BLaER1 treated with 17β-estradiol and CSF1 and Interleukin-3, amounts not matched to agents 10 nM and 100 nM (cell line): Measurements from ENCODE around the gene SH3GL3.

Source experiments
- H3K27ac ChIP-seq, 11 experiments: shearing (Covaris generic); formaldehyde crosslinking; 2 replicates each; pipeline ENCODE4 v1.8.1; 2022
- H3K27me3 ChIP-seq, 11 experiments: shearing (Covaris generic); formaldehyde crosslinking; 2 replicates each; pipeline ENCODE4 v1.8.1; 2022
- H3K36me3 ChIP-seq, 11 experiments: shearing (Covaris generic); formaldehyde crosslinking; 2 replicates each; pipeline ENCODE4 v1.8.1; 2022
- H3K4me1 ChIP-seq, 10 experiments: shearing (Covaris generic); formaldehyde crosslinking; 2 replicates each; pipeline ENCODE4 v1.8.1; 2022
- H3K4me2 ChIP-seq, 11 experiments: shearing (Covaris generic); formaldehyde crosslinking; 2 replicates each; pipeline ENCODE4 v1.8.1; 2022
- H3K4me3 ChIP-seq, 10 experiments: shearing (Covaris generic); formaldehyde crosslinking; 2 replicates each; pipeline ENCODE4 v1.8.1; 2022
- H3K9ac ChIP-seq, 11 experiments: shearing (Covaris generic); formaldehyde crosslinking; 2 replicates each; pipeline ENCODE4 v1.8.1; 2022
- H3K9me3 ChIP-seq, 11 experiments: shearing (Covaris generic); formaldehyde crosslinking; replicated peaks in 1 of 11; 2 replicates each; pipeline ENCODE4 v1.8.1; 2022
- H4K20me1 ChIP-seq, 11 experiments: shearing (Covaris generic); formaldehyde crosslinking; 2 replicates each; pipeline ENCODE4 v1.8.1; 2022
- Cebpa-rat ChIP-seq, 11 experiments: shearing (Covaris generic); IDR thresholded peaks; 2 replicates each; pipeline ENCODE4 v1.8.1; 2022

The SH3GL3 gene, protein sequence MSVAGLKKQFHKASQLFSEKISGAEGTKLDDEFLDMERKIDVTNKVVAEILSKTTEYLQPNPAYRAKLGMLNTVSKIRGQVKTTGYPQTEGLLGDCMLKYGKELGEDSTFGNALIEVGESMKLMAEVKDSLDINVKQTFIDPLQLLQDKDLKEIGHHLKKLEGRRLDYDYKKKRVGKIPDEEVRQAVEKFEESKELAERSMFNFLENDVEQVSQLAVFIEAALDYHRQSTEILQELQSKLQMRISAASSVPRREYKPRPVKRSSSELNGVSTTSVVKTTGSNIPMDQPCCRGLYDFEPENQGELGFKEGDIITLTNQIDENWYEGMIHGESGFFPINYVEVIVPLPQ

DNA sequence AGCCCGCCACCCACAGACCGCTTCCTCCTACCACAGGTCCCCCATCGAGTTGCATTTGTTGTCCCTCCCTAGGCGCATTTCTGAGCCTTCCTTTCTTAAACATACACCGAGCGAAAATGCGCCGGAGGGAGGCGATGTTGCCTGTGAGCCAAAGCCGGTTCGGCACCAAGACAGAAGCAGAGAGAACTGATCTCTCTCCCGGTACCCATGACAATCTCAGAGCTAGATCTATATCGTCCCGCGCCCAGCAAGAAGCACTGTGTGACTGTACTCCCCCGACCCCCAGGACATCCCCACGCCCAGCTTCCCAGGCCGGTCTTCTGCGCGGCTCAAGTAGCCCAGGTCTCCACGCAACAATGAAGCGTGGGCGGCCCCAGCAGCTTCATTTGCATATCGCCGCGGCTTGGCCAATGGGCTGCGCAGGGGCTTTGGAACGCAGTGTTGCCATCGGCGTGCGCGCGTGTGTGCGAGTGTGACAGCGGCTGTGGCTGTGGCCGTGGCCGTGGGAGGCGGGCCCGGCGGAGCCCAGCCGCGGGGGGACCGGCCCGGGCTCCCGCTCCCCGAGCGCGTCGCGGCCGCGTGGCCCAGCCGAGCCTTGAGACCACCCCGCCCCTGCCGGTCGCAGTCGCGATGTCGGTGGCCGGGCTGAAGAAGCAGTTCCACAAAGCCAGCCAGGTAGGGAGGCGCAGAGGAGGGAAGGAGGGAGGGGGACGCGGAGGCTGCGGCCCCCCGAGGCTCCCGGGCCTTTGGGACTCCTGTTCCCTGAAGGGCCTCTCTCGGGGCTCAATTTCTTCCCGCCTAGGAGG lies at the start of gene SH3GL3:
Gene SH3GL3 (plus strand): TSS at position 438 of the 806 bp plus-strand sequence. CDS start 193 bp downstream, at position 631.
- no peak for TF ChIP-seq Cebpa-rat (IDR thresholded peaks at IDR 0.05)
- Histone ChIP-seq H3K36me3 (no peaks in the 10 kb centered on the region), H3K9ac (peak within 1 kb of the TSS in 10 of 11 experiments; percentile 35 to 70 (median 52); a peak in 17 of 22 replicates), H3K4me1 (peaks cover 0 to 15% (median 8%) of the 10 kb centered on the region in 10 experiments; a peak in 12 of 20 replicates), H4K20me1 (no peaks in the 10 kb centered on the region), H3K4me3 (peak within 1 kb of the TSS; percentile 49 to 72 (median 62)), H3K27ac (peak within 1 kb of the TSS in 2 of 11 experiments; percentile 20 to 25; a peak in 1 of 22 replicates), H3K9me3 (peaks cover 12 to 24% (median 21%) of the 10 kb centered on the region in 11 experiments; a peak in 21 of 22 replicates), H3K27me3 (peaks cover 9 to 19% (median 15%) of the 10 kb centered on the region in 11 experiments; a peak in 21 of 22 replicates), H3K4me2 (peak within 1 kb of the TSS; percentile 75 to 87 (median 85))

DNA sequence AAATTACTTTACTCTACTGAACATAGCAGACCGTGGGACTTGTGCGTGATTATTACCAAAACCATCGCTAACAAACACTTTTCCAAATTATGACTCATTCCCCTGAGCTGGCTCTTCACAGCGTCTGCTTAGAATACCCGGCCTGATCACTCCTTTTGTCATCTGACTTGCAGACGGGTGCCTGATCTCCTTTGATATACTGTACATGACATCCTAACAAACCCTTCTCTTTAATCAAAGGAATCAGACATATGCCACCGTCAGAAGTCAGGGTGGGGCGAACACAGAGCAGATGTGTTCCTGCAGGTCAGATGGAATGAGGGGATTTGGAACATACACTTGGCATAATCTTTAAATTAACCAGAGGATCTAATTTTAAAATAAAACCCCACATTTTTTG lies 48.5 kb upstream of the SH3GL3 start:
- no peaks in the 10 kb centered on the region for H4K20me1 ChIP-seq
- H3K4me1 ChIP-seq = peaks cover 0 to 68% (median 49%) of the 10 kb centered on the region in 10 experiments; a peak in 17 of 20 replicates
- 0 out of 22 replicates have a peak overlapping the region, but pooled peaks of 1 of the 11 experiments have one; percentile 25 for H3K9ac ChIP-seq
- peak overlapping the region in 8 of 11 experiments; percentile 9 to 80 (median 40); a peak in 13 of 22 replicates for H3K4me2 ChIP-seq
- no peak overlapping the region for H3K27ac ChIP-seq
- H3K9me3 ChIP-seq = peaks cover 0 to 7% (median 0%) of the 10 kb centered on the region in 11 experiments; a peak in 2 of 22 replicates
- H3K36me3 ChIP-seq = no peaks in the 10 kb centered on the region
- H3K4me3 ChIP-seq = no peak overlapping the region
- H3K27me3 ChIP-seq = no peaks in the 10 kb centered on the region
- TF ChIP-seq Cebpa-rat (IDR thresholded peaks at IDR 0.05) = no peak

DNA sequence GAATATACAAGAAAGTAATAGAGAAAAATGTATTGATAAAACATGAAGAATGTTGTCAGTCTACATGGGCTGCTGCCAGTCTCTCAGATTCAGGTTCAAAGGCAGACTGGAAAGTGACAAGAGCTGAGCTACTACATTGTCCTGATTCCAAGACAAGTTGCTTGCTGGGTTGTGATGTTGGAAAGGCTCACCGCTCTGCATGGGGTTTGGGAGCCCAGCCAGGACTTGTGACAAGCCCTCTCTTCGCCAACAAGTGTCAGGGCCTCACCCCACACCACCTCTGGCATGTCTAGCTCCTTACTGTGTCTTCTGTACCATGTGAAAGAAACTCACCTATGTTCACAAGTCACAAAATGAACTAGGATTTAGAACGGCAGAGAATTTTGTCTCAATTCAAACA lies 43.0 kb upstream of the SH3GL3 start:
- Histone ChIP-seq H4K20me1 (no peaks in the 10 kb centered on the region), H3K9ac (no peak overlapping the region), H3K4me2 (no peak overlapping the region), H3K27ac (no peak overlapping the region), H3K27me3 (no peaks in the 10 kb centered on the region), H3K4me1 (peaks cover 0 to 30% (median 14%) of the 10 kb centered on the region in 10 experiments; a peak in 15 of 20 replicates), H3K36me3 (no peaks in the 10 kb centered on the region), H3K4me3 (no peak overlapping the region), H3K9me3 (no peaks in the 10 kb centered on the region)
- TF ChIP-seq Cebpa-rat (IDR thresholded peaks at IDR 0.05) = no peak

DNA sequence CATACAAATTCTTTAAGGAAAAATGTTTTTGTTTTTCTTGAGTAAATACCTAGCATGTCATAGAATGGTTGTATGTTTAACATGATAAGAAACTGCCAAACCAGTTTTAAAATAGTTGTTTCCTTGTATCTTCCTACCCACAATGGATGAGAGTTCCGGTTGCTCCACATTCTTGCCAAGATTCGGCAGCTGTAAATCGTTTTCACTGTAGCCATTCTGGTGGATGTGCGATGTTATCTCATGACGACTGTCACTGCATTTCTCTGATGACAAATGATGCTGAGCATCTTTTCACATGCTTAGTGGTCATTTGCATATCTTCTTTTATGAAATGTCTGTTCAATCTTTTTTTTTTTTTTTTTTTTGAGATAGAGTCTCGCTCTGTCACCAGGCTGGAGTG lies 36.6 kb upstream of the SH3GL3 start:
- H3K27ac ChIP-seq = no peak overlapping the region
- peaks cover 0 to 27% (median 10%) of the 10 kb centered on the region in 10 experiments; a peak in 15 of 20 replicates for H3K4me1 ChIP-seq
- no peak for TF ChIP-seq Cebpa-rat (IDR thresholded peaks at IDR 0.05)
- H3K36me3 ChIP-seq = no peaks in the 10 kb centered on the region
- peaks cover 0 to 15% (median 8%) of the 10 kb centered on the region in 11 experiments; a peak in 9 of 22 replicates for H3K9me3 ChIP-seq
- H3K27me3 ChIP-seq = no peaks in the 10 kb centered on the region
- H3K9ac ChIP-seq = no peak overlapping the region
- no peak overlapping the region for H3K4me3 ChIP-seq
- no peak overlapping the region for H3K4me2 ChIP-seq
- H4K20me1 ChIP-seq = no peaks in the 10 kb centered on the region

DNA sequence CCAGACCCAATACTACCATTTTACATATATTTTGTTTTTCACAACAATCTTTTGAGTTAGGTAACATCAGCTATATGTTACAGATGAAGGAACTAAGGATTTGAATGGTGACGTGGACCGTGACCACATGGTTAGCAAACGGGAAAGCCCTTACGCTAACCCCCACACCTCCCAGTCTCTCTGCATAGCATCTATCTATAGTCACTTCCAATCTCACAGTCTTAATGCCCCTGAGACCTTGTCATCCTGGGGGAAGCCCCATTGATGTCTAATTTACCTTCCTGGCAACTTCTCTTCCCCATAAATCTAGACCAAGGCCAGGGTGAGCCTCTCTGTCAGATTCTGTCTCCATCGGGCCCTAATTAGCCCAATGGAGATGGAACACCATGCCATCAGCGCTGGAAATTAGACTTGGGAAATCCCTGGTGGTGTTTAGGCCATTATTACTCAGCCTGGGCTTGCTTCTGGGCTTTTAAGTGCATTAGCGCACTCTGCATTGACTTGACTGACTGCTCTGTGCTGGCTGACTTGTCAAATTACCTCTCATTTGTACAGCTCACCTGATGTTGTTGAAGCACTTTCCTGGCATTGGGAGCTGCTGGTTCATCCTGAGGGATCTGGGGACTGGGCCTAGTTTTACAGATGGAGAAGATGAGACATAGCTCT lies 34.0 kb upstream of the SH3GL3 start:
- Histone ChIP-seq H3K4me2 (peak overlapping the region in 9 of 11 experiments; percentile 4 to 73 (median 54); a peak in 16 of 22 replicates), H3K4me3 (no peak overlapping the region), H3K4me1 (peaks cover 0 to 40% (median 16%) of the 10 kb centered on the region in 10 experiments; a peak in 17 of 20 replicates), H3K9me3 (peaks cover 4 to 34% (median 15%) of the 10 kb centered on the region in 11 experiments; a peak in 13 of 22 replicates), H3K27me3 (no peaks in the 10 kb centered on the region), H4K20me1 (no peaks in the 10 kb centered on the region), H3K27ac (no peak overlapping the region), H3K36me3 (no peaks in the 10 kb centered on the region; a peak in 1 of 22 replicates), H3K9ac (no peak overlapping the region)
- no peak for TF ChIP-seq Cebpa-rat (IDR thresholded peaks at IDR 0.05)

DNA sequence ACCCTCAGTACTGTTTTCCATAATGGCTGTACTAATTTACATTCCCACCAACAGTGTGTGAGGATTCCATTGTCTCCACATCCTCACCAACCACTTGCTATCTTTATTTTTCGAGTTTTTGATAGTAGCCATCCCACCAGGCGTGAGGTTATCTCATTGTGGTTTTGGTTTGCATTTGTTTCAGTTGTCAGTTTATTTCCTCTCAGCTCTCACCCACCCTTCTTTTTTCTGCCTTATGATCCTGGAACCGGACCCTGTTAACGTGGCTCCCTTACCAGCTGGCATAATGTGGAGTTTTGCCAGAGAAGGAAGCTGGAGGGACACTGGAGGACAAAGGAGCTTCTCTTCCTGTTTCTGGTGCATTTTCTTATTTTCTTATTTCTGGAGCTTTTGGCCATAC lies 25.1 kb upstream of the SH3GL3 start:
- no peaks in the 10 kb centered on the region for H3K27me3 ChIP-seq
- peak overlapping the region; percentile 27 to 90 (median 52) for H3K4me2 ChIP-seq
- TF ChIP-seq Cebpa-rat (IDR thresholded peaks at IDR 0.05) = no peak
- peaks cover 0 to 12% (median 1%) of the 10 kb centered on the region in 11 experiments; a peak in 6 of 22 replicates for H3K9me3 ChIP-seq
- no peaks in the 10 kb centered on the region for H3K36me3 ChIP-seq
- peaks cover 13 to 57% (median 42%) of the 10 kb centered on the region in 10 experiments; a peak in 19 of 20 replicates for H3K4me1 ChIP-seq
- peak overlapping the region in 4 of 11 experiments; percentile 1 to 13 (median 8); a peak in 2 of 22 replicates for H3K27ac ChIP-seq
- no peaks in the 10 kb centered on the region for H4K20me1 ChIP-seq
- H3K4me3 ChIP-seq = peak overlapping the region in 1 of 10 experiments; percentile 3; a peak in 1 of 20 replicates
- H3K9ac ChIP-seq = no peak overlapping the region

DNA sequence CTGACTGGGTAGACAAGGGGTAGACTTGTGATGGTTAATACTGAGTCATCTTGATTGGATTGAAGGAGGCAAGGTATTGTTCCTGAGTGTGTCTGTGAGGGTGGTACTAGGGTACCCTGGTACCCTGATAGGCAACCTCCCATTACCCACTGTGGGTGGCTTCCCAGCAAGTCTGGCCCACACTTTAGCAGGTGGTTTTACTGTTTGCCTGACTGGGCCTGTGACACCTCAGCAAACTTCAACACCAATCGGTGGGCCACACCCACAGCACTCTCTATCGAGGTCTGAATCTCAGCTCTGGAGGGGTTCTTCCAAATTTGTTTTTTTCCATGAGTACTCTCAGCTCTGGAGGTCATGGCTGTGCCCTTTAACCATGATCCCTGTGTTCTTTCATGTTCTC lies 24.6 kb upstream of the SH3GL3 start:
- TF ChIP-seq Cebpa-rat (IDR thresholded peaks at IDR 0.05) = no peak

DNA sequence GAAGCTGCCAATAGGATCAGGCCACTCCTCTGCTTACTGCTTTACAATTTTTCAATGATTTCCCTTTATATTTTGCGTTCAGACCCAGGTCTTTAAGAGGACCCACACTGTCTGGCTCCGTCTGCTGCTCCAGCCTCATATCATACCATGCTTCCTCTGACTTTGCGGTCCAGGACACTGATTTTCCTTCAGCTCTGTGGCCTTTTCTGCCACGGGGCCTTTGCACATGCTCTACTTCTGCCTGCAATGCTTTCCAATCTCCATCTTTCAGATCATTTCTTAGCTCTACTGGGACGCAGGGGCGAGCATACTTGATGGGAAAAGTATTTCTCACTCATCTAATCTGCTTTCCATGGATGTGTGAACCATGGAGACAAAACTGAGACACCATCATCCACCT lies 23.0 kb upstream of the SH3GL3 start:
- Histone ChIP-seq H3K9me3 (peaks cover 7 to 24% (median 11%) of the 10 kb centered on the region in 11 experiments; a peak in 19 of 22 replicates), H3K9ac (no peak overlapping the region), H3K27ac (no peak overlapping the region), H3K4me1 (peaks cover 13 to 39% (median 27%) of the 10 kb centered on the region in 10 experiments; a peak in 19 of 20 replicates), H3K4me2 (no peak overlapping the region), H3K36me3 (peaks cover 0 to 4% (median 0%) of the 10 kb centered on the region in 11 experiments; a peak in 1 of 22 replicates), H3K4me3 (no peak overlapping the region), H4K20me1 (no peaks in the 10 kb centered on the region), H3K27me3 (no peaks in the 10 kb centered on the region)
- no peak for TF ChIP-seq Cebpa-rat (IDR thresholded peaks at IDR 0.05)

More for the DNA sequence above, 24.6 kb upstream of the SH3GL3 start:
- Histone ChIP-seq H3K4me1 (peaks cover 13 to 54% (median 41%) of the 10 kb centered on the region in 10 experiments; a peak in 19 of 20 replicates), H3K4me3 (peak overlapping the region in 1 of 10 experiments; percentile 3; a peak in 1 of 20 replicates), H3K4me2 (peak overlapping the region; percentile 27 to 90 (median 52); a peak in 20 of 22 replicates), H3K9ac (no peak overlapping the region), H3K27ac (peak overlapping the region in 4 of 11 experiments; percentile 1 to 13 (median 8); a peak in 2 of 22 replicates), H3K27me3 (no peaks in the 10 kb centered on the region), H3K36me3 (no peaks in the 10 kb centered on the region), H4K20me1 (no peaks in the 10 kb centered on the region), H3K9me3 (peaks cover 0 to 8% (median 0%) of the 10 kb centered on the region in 11 experiments; a peak in 5 of 22 replicates)
